HepG2 (cell line): ENCODE data around the gene CD9.

ENCODE experiments used
- ARID2 ChIP-seq: sonication (generic); formaldehyde crosslinking; IDR thresholded peaks from 2 replicates; pipeline ENCODE4 v1.8.1; 2022; ENCODE audit warnings: mild to moderate bottlenecking, missing genetic modification reagents, borderline replicate concordance
- EP300 ChIP-seq, 3 experiments: sonication (generic) in 1 of 3; formaldehyde crosslinking in 1 of 3; IDR thresholded peaks; 2 replicates each; pipeline versions ENCODE4 v1.5.1 to v1.6.1; 2011 to 2020; ENCODE audit warnings: low read depth in 2 of 3, low read length in 2 of 3, borderline replicate concordance in 1 of 3, improper control_type of control experiment in 1 of 3, mild to moderate bottlenecking in 1 of 3, missing genetic modification reagents in 1 of 3, moderate library complexity in 1 of 3
- MBD4 ChIP-seq: IDR thresholded peaks from 2 replicates; pipeline ENCODE4 v1.6.1; 2012; ENCODE audit warnings: low read length, inconsistent platforms, borderline replicate concordance
- NR2F6 ChIP-seq, 2 experiments: IDR thresholded peaks; 2 replicates each; pipeline ENCODE4 v1.6.1; 2016; ENCODE audit warnings: antibody characterized with exemption in 1 of 2, mild to moderate bottlenecking in 1 of 2
- PATZ1 ChIP-seq: sonication (generic); formaldehyde crosslinking; IDR thresholded peaks from 2 replicates; pipeline ENCODE4 v1.4.0; 2020; ENCODE audit warnings: missing genetic modification reagents
- POLR2A ChIP-seq, 2 experiments: IDR thresholded peaks; 2 replicates each; pipeline ENCODE4 v1.6.1; 2011; ENCODE audit warnings: low read depth in 2 of 2, low read length in 2 of 2, mild to moderate bottlenecking in 1 of 2, moderate library complexity in 1 of 2; ENCODE audit not compliant: insufficient read depth in 1 of 2
- TAF1 ChIP-seq: sonication (generic); formaldehyde crosslinking; IDR thresholded peaks from 2 replicates; pipeline ENCODE4 v1.4.0; 2020; ENCODE audit warnings: missing genetic modification reagents
- ZBTB7A ChIP-seq: sonication (generic); formaldehyde crosslinking; IDR thresholded peaks from 2 replicates; pipeline ENCODE4 v1.8.0; 2022; ENCODE audit warnings: mild to moderate bottlenecking, missing genetic modification reagents
- ZFP90 ChIP-seq: sonication (generic); formaldehyde crosslinking; IDR thresholded peaks from 2 replicates; pipeline ENCODE4 v1.8.0; 2022; ENCODE audit warnings: missing genetic modification reagents, mild to moderate bottlenecking, inconsistent platforms, borderline replicate concordance
- ZNF318 ChIP-seq: sonication (generic); formaldehyde crosslinking; IDR thresholded peaks from 2 replicates; pipeline ENCODE4 v1.4.0; 2020; ENCODE audit warnings: mild to moderate bottlenecking, missing genetic modification reagents
- TF ChIP-seq, protein P1 (sequence below): IDR thresholded peaks from 2 replicates; pipeline ENCODE4 v1.6.1; 2012; ENCODE audit warnings: low read length, improper control_type of control experiment
- TF ChIP-seq, protein P2 (sequence below), 2 experiments: IDR thresholded peaks; 2 replicates each; pipeline ENCODE4 v1.6.1; 2011 to 2012; ENCODE audit warnings: low read length in 2 of 2, borderline replicate concordance in 1 of 2, low read depth in 1 of 2, mild to moderate bottlenecking in 1 of 2, moderate library complexity in 1 of 2
- TF ChIP-seq, protein P3 (sequence below): IDR thresholded peaks from 2 replicates; pipeline ENCODE4 v1.6.1; 2016; ENCODE audit warnings: control low read depth

DNA sequence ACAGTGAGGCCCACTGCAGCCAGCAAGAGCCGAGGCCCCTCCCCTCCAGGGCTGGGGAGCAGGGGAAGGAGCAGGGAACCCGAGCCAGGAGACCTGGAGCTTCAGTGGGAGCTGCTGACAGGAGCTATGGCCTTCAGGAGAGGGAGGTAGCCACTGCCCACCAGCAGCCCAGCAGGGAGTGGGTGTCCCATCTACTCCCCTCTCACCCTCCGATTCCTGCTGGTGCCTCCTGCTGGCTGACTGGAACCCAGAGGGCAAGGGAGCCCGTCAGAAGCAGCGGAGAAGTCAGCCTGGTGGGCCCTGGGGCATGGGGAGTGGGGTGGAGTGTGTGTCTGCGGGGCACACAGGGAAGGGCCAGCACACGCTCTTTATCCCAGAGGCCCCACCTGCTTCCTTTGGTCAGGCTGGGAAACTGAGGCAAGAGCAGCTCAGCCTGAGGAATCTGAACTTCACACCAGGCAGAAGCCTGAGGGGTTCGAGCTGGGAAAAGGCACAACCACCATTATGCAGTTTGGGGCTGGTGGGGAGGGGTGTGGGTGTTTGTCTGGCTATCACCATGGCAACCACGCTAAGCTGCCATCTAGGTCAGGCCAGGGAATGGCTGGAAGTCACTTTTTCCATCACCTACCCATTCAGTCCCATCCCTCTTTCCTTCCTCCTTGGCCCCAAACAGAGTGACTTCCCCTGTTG is 73.5 kb downstream of the CD9 start:
- TF ChIP-seq, protein P1, sequence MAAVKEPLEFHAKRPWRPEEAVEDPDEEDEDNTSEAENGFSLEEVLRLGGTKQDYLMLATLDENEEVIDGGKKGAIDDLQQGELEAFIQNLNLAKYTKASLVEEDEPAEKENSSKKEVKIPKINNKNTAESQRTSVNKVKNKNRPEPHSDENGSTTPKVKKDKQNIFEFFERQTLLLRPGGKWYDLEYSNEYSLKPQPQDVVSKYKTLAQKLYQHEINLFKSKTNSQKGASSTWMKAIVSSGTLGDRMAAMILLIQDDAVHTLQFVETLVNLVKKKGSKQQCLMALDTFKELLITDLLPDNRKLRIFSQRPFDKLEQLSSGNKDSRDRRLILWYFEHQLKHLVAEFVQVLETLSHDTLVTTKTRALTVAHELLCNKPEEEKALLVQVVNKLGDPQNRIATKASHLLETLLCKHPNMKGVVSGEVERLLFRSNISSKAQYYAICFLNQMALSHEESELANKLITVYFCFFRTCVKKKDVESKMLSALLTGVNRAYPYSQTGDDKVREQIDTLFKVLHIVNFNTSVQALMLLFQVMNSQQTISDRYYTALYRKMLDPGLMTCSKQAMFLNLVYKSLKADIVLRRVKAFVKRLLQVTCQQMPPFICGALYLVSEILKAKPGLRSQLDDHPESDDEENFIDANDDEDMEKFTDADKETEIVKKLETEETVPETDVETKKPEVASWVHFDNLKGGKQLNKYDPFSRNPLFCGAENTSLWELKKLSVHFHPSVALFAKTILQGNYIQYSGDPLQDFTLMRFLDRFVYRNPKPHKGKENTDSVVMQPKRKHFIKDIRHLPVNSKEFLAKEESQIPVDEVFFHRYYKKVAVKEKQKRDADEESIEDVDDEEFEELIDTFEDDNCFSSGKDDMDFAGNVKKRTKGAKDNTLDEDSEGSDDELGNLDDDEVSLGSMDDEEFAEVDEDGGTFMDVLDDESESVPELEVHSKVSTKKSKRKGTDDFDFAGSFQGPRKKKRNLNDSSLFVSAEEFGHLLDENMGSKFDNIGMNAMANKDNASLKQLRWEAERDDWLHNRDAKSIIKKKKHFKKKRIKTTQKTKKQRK: no peak
- TF ChIP-seq ARID2 (CRISPR knock-in tag) (no peak), PATZ1 (CRISPR knock-in tag) (no peak), MBD4 (no peak), ZNF318 (no peak), NR2F6 (IDR thresholded peaks at IDR 0.05) (no peak), NR2F6 (CRISPR knock-in tag; IDR thresholded peaks at IDR 0.05) (no peak), ZFP90 (CRISPR knock-in tag) (no peak), ZBTB7A (no peak), POLR2A (IDR thresholded peaks at IDR 0.05; ENCODE audit: insufficient read depth in 1 of 2, low read depth in 2 of 2, low read length in 2 of 2) (no peak), TAF1 (CRISPR knock-in tag) (no peak), EP300 (IDR thresholded peaks at IDR 0.05; ENCODE audit: low read depth in 2 of 2, low read length in 2 of 2) (no peak), EP300 (CRISPR knock-in tag; IDR thresholded peaks at IDR 0.05; ENCODE audit: borderline replicate concordance) (no peak)
- TF ChIP-seq, protein P2, sequence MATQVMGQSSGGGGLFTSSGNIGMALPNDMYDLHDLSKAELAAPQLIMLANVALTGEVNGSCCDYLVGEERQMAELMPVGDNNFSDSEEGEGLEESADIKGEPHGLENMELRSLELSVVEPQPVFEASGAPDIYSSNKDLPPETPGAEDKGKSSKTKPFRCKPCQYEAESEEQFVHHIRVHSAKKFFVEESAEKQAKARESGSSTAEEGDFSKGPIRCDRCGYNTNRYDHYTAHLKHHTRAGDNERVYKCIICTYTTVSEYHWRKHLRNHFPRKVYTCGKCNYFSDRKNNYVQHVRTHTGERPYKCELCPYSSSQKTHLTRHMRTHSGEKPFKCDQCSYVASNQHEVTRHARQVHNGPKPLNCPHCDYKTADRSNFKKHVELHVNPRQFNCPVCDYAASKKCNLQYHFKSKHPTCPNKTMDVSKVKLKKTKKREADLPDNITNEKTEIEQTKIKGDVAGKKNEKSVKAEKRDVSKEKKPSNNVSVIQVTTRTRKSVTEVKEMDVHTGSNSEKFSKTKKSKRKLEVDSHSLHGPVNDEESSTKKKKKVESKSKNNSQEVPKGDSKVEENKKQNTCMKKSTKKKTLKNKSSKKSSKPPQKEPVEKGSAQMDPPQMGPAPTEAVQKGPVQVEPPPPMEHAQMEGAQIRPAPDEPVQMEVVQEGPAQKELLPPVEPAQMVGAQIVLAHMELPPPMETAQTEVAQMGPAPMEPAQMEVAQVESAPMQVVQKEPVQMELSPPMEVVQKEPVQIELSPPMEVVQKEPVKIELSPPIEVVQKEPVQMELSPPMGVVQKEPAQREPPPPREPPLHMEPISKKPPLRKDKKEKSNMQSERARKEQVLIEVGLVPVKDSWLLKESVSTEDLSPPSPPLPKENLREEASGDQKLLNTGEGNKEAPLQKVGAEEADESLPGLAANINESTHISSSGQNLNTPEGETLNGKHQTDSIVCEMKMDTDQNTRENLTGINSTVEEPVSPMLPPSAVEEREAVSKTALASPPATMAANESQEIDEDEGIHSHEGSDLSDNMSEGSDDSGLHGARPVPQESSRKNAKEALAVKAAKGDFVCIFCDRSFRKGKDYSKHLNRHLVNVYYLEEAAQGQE (IDR thresholded peaks at IDR 0.05; ENCODE audit: borderline replicate concordance in 1 of 2, low read depth in 1 of 2, low read length in 2 of 2): no peak
- TF ChIP-seq, protein P3, sequence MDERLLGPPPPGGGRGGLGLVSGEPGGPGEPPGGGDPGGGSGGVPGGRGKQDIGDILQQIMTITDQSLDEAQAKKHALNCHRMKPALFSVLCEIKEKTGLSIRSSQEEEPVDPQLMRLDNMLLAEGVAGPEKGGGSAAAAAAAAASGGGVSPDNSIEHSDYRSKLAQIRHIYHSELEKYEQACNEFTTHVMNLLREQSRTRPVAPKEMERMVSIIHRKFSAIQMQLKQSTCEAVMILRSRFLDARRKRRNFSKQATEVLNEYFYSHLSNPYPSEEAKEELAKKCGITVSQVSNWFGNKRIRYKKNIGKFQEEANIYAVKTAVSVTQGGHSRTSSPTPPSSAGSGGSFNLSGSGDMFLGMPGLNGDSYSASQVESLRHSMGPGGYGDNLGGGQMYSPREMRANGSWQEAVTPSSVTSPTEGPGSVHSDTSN (CRISPR knock-in tag): no peak
